HepG2 (cell line): ENCODE measurements around the gene SLC5A6. TPM values are rescaled to one million over a fixed set of nuclear protein-coding genes. Genes with fewer than 3 reads are reported as not detected.
A peak's percentile ranks its signal among the peaks of the same experiment; 100 is the strongest.

Experiments used
- CREB1 ChIP-seq, 2 experiments: fragments of 450-650 bp in 1 of 2; IDR thresholded peaks; 2 replicates each; pipeline ENCODE4 v1.6.1; 2016 to 2017; ENCODE audit warnings: control low read depth in 1 of 2, mild to moderate bottlenecking in 1 of 2, missing compliant biosample characterization in 1 of 2, missing genetic modification characterization in 1 of 2
- EP300 ChIP-seq, 3 experiments: sonication (generic) in 1 of 3; formaldehyde crosslinking in 1 of 3; IDR thresholded peaks; 2 replicates each; pipeline versions ENCODE4 v1.5.1 to v1.6.1; 2011 to 2020; ENCODE audit warnings: low read depth in 2 of 3, low read length in 2 of 3, borderline replicate concordance in 1 of 3, improper control_type of control experiment in 1 of 3, mild to moderate bottlenecking in 1 of 3, missing genetic modification reagents in 1 of 3, moderate library complexity in 1 of 3
- FOXC1 ChIP-seq: sonication (generic); formaldehyde crosslinking; IDR thresholded peaks from 2 replicates; pipeline ENCODE4 v1.8.0; 2022; ENCODE audit warnings: mild to moderate bottlenecking, missing genetic modification reagents, borderline replicate concordance
- HNRNPLL ChIP-seq: fragments of 200-400 bp; formaldehyde crosslinking; IDR thresholded peaks from 2 replicates; pipeline ENCODE4 v1.6.1; 2017; ENCODE audit warnings: mild to moderate bottlenecking, low read depth, low read length; ENCODE audit not compliant: poor library complexity, severe bottlenecking
- HOXA5 ChIP-seq: sonication (generic); formaldehyde crosslinking; IDR thresholded peaks from 2 replicates; pipeline ENCODE4 v1.4.0; 2020; ENCODE audit warnings: missing genetic modification reagents
- MTA3 ChIP-seq: sonication (generic); formaldehyde crosslinking; IDR thresholded peaks from 2 replicates; pipeline ENCODE4 v1.4.0; 2020; ENCODE audit warnings: missing genetic modification reagents
- RCOR2 ChIP-seq: IDR thresholded peaks from 2 replicates; pipeline ENCODE4 v1.6.1; 2016; ENCODE audit warnings: missing biosample characterization, missing genetic modification reagents
- TOE1 ChIP-seq: sonication (generic); formaldehyde crosslinking; IDR thresholded peaks from 2 replicates; pipeline ENCODE4 v1.4.0; 2020; ENCODE audit warnings: mild to moderate bottlenecking, missing genetic modification reagents
- ZNF234 ChIP-seq: sonication (generic); formaldehyde crosslinking; conservative IDR thresholded peaks from 2 replicates; pipeline ENCODE4 v1.5.1; 2020; ENCODE audit warnings: mild to moderate bottlenecking, missing genetic modification reagents
- ZNF703 ChIP-seq: sonication (generic); formaldehyde crosslinking; IDR thresholded peaks from 2 replicates; pipeline ENCODE4 v1.5.1; 2020; ENCODE audit warnings: missing genetic modification reagents, mild to moderate bottlenecking, moderate library complexity, borderline replicate concordance
- polyA plus RNA-seq, 8 experiments: library from polyadenylated mRNA; depleted of rRNA in 3 of 8; stranded (reverse) in 7 of 8; unstranded in 1 of 8; fragments of >200 nt; fragmentation: Illumina TruSeq in 4 of 8; extraction: Trizol in 4 of 8; gene quantifications; 2 replicates each; pipeline versions ENCODE4 v1.2.1 to v1.2.3, GENCODE V29; 2011 to 2016; ENCODE audit warnings: low read depth in 4 of 8, missing spikeins in 1 of 8, mixed read lengths in 1 of 8; ENCODE audit not compliant: insufficient read depth in 1 of 8
- total RNA-seq, 5 experiments: library from RNA; depleted of rRNA; stranded (reverse); fragments of >200 nt; fragmentation: Illumina TruSeq; extraction: Trizol; gene quantifications; 2 replicates each; pipeline ENCODE4 v1.2.3, GENCODE V29; 2016; ENCODE audit warnings: low read depth in 1 of 5
- TF ChIP-seq, protein P1 (sequence below): IDR thresholded peaks from 2 replicates; pipeline ENCODE4 v1.6.1; 2016; ENCODE audit warnings: low read depth, missing genetic modification reagents, missing compliant biosample characterization
- TF ChIP-seq, protein P2 (sequence below): sonication (generic); formaldehyde crosslinking; conservative IDR thresholded peaks from 2 replicates; pipeline ENCODE4 v1.5.0; 2020; ENCODE audit warnings: missing genetic modification reagents
- TF ChIP-seq, protein P3 (sequence below): sonication (generic); formaldehyde crosslinking; IDR thresholded peaks from 2 replicates; pipeline ENCODE4 v1.8.1; 2023; ENCODE audit warnings: missing genetic modification reagents, inconsistent platforms, borderline replicate concordance
- TF ChIP-seq, protein P4 (sequence below): sonication (generic); formaldehyde crosslinking; IDR thresholded peaks from 2 replicates; pipeline ENCODE4 v1.5.0; 2020; ENCODE audit warnings: missing genetic modification reagents, mild to moderate bottlenecking, borderline replicate concordance

SLC5A6 gene
- total and polyA plus RNA-seq, 2 of the 13 experiments (the other 11 are each of a cell fraction or from before 2014, with no cell fraction given), result 135 to 417 TPM

DNA sequence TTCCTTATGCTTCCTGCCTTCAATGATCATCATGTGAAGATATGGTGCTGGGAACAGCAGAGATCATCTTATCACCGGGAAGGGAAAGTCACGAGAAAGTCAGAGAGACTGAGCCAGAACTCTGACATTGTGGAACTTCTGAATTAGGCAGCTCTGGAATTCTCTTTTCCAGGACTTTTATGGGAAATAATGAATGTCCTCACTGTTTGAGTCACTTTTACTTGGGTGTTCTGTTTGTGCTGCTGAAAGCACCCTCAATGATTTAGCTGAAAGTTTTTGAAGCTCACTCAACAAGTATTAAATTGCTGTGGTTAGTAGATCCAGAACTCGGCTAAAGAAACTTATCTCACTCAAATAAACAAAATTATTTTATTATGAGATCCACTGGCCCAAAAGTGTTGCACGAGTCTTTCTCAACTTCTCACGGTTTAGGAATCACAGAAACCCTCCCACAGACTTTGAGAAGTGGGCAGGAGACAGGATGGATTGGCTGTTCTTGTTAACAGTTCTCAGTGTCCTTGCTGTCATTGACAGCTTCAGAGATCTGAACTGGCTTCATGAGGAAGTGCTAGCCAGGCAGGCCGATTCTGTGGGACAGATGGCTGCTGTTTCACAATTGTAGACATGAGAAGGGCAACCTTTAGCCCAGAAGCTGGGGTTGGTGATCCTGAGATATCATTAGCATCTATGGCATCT is 26.6 kb downstream of the SLC5A6 start (continued):
- TF ChIP-seq, protein P1, sequence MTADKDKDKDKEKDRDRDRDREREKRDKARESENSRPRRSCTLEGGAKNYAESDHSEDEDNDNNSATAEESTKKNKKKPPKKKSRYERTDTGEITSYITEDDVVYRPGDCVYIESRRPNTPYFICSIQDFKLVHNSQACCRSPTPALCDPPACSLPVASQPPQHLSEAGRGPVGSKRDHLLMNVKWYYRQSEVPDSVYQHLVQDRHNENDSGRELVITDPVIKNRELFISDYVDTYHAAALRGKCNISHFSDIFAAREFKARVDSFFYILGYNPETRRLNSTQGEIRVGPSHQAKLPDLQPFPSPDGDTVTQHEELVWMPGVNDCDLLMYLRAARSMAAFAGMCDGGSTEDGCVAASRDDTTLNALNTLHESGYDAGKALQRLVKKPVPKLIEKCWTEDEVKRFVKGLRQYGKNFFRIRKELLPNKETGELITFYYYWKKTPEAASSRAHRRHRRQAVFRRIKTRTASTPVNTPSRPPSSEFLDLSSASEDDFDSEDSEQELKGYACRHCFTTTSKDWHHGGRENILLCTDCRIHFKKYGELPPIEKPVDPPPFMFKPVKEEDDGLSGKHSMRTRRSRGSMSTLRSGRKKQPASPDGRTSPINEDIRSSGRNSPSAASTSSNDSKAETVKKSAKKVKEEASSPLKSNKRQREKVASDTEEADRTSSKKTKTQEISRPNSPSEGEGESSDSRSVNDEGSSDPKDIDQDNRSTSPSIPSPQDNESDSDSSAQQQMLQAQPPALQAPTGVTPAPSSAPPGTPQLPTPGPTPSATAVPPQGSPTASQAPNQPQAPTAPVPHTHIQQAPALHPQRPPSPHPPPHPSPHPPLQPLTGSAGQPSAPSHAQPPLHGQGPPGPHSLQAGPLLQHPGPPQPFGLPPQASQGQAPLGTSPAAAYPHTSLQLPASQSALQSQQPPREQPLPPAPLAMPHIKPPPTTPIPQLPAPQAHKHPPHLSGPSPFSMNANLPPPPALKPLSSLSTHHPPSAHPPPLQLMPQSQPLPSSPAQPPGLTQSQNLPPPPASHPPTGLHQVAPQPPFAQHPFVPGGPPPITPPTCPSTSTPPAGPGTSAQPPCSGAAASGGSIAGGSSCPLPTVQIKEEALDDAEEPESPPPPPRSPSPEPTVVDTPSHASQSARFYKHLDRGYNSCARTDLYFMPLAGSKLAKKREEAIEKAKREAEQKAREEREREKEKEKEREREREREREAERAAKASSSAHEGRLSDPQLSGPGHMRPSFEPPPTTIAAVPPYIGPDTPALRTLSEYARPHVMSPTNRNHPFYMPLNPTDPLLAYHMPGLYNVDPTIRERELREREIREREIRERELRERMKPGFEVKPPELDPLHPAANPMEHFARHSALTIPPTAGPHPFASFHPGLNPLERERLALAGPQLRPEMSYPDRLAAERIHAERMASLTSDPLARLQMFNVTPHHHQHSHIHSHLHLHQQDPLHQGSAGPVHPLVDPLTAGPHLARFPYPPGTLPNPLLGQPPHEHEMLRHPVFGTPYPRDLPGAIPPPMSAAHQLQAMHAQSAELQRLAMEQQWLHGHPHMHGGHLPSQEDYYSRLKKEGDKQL (CRISPR knock-in tag), result no peak
- TF ChIP-seq, protein P2, sequence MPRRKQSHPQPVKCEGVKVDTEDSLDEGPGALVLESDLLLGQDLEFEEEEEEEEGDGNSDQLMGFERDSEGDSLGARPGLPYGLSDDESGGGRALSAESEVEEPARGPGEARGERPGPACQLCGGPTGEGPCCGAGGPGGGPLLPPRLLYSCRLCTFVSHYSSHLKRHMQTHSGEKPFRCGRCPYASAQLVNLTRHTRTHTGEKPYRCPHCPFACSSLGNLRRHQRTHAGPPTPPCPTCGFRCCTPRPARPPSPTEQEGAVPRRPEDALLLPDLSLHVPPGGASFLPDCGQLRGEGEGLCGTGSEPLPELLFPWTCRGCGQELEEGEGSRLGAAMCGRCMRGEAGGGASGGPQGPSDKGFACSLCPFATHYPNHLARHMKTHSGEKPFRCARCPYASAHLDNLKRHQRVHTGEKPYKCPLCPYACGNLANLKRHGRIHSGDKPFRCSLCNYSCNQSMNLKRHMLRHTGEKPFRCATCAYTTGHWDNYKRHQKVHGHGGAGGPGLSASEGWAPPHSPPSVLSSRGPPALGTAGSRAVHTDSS (CRISPR knock-in tag), result no peak
- TF ChIP-seq ZNF703 (CRISPR knock-in tag), result no peak
- no peak for TF ChIP-seq CREB1 (IDR thresholded peaks at IDR 0.05)
- TF ChIP-seq CREB1 (CRISPR knock-in tag; IDR thresholded peaks at IDR 0.05), result no peak
- TF ChIP-seq MTA3 (CRISPR knock-in tag), result no peak
- TF ChIP-seq EP300 (IDR thresholded peaks at IDR 0.05; ENCODE audit: low read depth in 2 of 2, low read length in 2 of 2), result peak in 1 of 2 experiments; percentile 38; a peak in 1 of 4 replicates
- no peak for TF ChIP-seq EP300 (CRISPR knock-in tag; IDR thresholded peaks at IDR 0.05; ENCODE audit: borderline replicate concordance)
- no peak for TF ChIP-seq HOXA5 (CRISPR knock-in tag)
- no peak for TF ChIP-seq ZNF234 (CRISPR knock-in tag)
- no peak for TF ChIP-seq TOE1
- TF ChIP-seq RCOR2 (CRISPR knock-in tag), result 0 out of 2 replicates have a peak, but pooled peaks have one; percentile 29
- no peak for TF ChIP-seq HNRNPLL
- no peak for TF ChIP-seq FOXC1 (CRISPR knock-in tag)
- TF ChIP-seq, protein P3, sequence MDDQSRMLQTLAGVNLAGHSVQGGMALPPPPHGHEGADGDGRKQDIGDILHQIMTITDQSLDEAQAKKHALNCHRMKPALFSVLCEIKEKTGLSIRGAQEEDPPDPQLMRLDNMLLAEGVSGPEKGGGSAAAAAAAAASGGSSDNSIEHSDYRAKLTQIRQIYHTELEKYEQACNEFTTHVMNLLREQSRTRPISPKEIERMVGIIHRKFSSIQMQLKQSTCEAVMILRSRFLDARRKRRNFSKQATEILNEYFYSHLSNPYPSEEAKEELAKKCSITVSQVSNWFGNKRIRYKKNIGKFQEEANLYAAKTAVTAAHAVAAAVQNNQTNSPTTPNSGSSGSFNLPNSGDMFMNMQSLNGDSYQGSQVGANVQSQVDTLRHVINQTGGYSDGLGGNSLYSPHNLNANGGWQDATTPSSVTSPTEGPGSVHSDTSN (CRISPR knock-in tag), result no peak
- TF ChIP-seq, protein P4, sequence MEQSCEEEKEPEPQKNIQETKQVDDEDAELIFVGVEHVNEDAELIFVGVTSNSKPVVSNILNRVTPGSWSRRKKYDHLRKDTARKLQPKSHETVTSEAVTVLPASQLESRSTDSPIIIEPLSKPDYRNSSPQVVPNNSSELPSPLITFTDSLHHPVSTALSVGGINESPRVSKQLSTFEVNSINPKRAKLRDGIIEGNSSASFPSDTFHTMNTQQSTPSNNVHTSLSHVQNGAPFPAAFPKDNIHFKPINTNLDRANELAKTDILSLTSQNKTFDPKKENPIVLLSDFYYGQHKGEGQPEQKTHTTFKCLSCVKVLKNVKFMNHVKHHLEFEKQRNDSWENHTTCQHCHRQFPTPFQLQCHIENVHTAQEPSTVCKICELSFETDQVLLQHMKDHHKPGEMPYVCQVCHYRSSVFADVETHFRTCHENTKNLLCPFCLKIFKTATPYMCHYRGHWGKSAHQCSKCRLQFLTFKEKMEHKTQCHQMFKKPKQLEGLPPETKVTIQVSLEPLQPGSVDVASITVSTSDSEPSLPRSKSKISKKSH (CRISPR knock-in tag), result no peak
